Measurements from ENCODE around the gene PRSS56.

DNA sequence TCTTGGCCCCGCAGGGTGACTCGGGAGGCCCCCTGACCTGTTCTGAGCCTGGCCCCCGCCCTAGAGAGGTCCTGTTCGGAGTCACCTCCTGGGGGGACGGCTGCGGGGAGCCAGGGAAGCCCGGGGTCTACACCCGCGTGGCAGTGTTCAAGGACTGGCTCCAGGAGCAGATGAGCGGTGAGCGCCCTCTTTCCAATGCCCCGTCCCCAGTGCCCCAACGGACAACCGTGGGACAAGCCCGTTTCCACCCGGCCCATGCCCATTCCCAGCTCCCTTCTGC is 3.2 kb downstream of the PRSS56 start:
- TF ChIP-seq CTCF (IDR thresholded peaks at IDR 0.05): no peak
- TF ChIP-seq POLR2A (IDR thresholded peaks at IDR 0.05): no peak
- TF ChIP-seq EP300 (IDR thresholded peaks at IDR 0.05): no peak
